ENCODE measurements around the gene TBPL1.

The TBPL1 gene

DNA sequence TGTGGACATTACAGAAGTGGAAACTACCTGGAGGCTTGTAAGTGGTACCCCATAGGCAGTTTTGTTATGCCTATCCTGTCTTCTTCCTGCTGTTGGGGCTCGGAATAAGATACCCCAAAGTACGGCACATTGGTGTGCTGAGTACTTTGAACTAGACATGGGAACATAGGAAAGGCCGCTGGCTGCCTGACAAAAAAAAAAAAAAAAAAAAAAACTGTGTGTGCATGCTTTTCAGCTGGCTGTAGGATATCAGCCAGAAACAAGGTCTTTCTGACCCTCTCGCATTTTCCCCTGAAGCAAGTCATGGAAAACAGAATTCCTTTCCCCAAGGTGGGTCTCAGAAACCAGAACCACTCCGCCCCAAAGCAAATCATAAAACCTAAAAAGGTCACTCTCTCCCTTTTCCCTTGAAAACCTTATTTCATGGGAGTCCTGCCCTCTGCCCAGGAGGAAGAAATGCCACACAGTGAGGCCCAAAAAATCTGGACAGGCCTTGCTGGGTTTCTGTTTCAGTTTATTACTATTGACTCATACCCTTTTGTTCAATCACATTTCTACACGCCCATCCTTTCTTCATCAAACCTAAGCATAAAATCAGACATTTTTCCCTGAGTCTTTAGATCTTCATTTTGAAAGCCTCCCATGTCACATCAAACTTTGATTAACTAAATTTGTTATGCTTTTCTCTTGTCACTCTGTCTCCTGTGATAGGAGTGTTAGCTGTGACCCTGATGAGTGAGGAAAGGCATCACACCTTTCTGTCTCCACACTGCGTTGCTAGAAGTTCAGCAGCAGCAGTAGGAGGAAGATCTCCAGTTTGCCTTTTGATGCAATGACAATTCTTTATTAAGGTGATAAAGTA is 82.2 kb downstream of the TBPL1 start:
- DNase-seq (ENCODE audit: low read depth): no peak
- H3K4me3 ChIP-seq (replicated peaks; ENCODE audit: low read depth, low read length): no peak overlapping the region
- TF ChIP-seq CTCF (IDR thresholded peaks at IDR 0.05; ENCODE audit: low read length, missing control alignments): no peak

- peak; percentile 60 for DNase-seq (ENCODE audit: low read depth)
- TF ChIP-seq CTCF (IDR thresholded peaks at IDR 0.05; ENCODE audit: low read length, missing control alignments): no peak
- H3K4me3 ChIP-seq (replicated peaks; ENCODE audit: low read depth, low read length): no peak overlapping the region
Observed at GRCh38 chr6:134035823-134036296, 82.8 kb downstream of the TBPL1 start.

DNA sequence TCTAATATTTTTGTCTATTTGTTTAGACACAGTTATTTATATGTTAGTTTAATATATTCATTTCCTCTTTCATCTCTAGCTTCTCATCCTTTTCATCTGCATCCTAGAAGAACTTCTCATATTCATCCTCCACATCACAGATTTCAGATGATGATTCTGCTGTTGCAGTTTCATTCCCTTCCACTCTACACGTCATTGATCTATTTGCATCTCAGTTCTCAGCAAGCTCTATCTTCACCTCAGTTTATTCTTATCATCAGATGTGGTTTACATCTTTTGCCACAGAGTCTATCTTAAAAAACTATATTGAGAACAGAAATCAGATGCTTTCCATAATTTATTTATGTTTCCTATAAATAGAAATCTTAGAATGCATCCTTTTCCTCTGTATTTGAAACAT is 86.1 kb downstream of the TBPL1 start:
- no peak for TF ChIP-seq CTCF (IDR thresholded peaks at IDR 0.05; ENCODE audit: low read length, missing control alignments)
- DNase-seq (ENCODE audit: low read depth): no peak
- H3K4me3 ChIP-seq (replicated peaks; ENCODE audit: low read depth, low read length): no peak overlapping the region
